Measurements from ENCODE around the gene SHROOM3. TPM values are rescaled to one million over a fixed set of nuclear protein-coding genes. Genes with fewer than 3 reads are reported as not detected.

Gene SHROOM3
- total and polyA plus RNA-seq, 2 donors (not counting 1 experiment from before 2014, with no cell fraction given) = 0.91 to 1.5 TPM

DNA sequence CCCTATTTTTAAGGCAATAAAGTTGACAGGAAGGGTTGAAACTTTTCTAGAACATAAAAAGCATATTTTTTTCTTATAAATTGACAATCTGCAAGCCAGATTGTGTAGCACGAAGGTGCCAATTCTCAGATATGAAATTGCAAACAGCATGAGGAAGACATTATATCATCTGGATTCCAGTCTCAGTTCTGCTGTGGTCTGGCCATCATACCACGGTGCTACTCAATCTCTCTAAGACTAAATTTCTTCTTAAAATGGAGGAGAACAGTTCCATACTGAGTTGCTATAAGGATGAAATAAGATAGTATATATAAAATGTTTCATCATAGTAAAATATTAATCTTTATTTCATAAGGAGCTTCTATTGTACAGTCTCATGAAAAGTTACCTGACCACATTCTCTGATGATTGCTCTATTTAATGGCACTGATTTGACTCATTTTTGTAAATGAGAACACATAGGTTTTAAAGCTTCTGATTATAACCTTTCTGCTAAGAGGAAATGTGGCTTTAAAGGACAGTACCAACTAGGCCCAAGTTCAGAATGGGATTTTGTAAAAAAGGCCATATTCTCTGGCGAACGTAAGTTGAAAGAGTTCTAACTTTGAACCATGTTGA is 127.9 kb downstream of the SHROOM3 start:
- Histone ChIP-seq H4K20me1 (ENCODE audit: control insufficient read depth, insufficient read depth, low read length, poor library complexity, severe bottlenecking) (no peaks in the 10 kb centered on the region), H3K9ac (ENCODE audit: low read length) (no peak overlapping the region), H3K9me3 (ENCODE audit: control extremely low read depth in 1 of 3, control insufficient read depth in 2 of 3, insufficient read depth in 1 of 3, low read length in 2 of 3) (no peaks in the 10 kb centered on the region), H3K4me3 (ENCODE audit: control extremely low read depth in 1 of 5, extremely low read depth in 1 of 5, insufficient read depth in 1 of 5, low read depth in 2 of 5, low read length in 4 of 5) (no peak overlapping the region), H3K36me3 (replicated peaks in 1 of 2; ENCODE audit: control extremely low read depth in 1 of 2, control insufficient read depth in 1 of 2, extremely low read depth in 1 of 2, insufficient read depth in 2 of 2, low read length in 1 of 2) (no peaks in the 10 kb centered on the region), H2AFZ (ENCODE audit: insufficient read depth, low read depth, low read length, poor library complexity, severe bottlenecking) (no peak overlapping the region), H3K4me2 (replicated peaks; ENCODE audit: low read depth, low read length, poor library complexity, severe bottlenecking) (no peak overlapping the region), H3K27ac (ENCODE audit: low read length in 2 of 2) (no peak overlapping the region), H3K27me3 (replicated peaks in 1 of 4; ENCODE audit: control extremely low read depth in 1 of 4, control insufficient read depth in 3 of 4, insufficient read depth in 4 of 4, low read length in 3 of 4) (no peaks in the 10 kb centered on the region), H3K4me1 (ENCODE audit: control insufficient read depth in 2 of 2, insufficient read depth in 2 of 2, low read length in 2 of 2) (no peaks in the 10 kb centered on the region), H3K79me2 (ENCODE audit: control insufficient read depth, insufficient read depth, low read length) (no peaks in the 10 kb centered on the region)
- H3K9me3 Mint-ChIP-seq (ENCODE audit: insufficient read depth) = no peaks in the 10 kb centered on the region
- DNase-seq = no peak
- peaks cover 4% of the 10 kb centered on the region for H3K27me3 Mint-ChIP-seq
- H3K27ac Mint-ChIP-seq = no peak overlapping the region
- H3K4me1 Mint-ChIP-seq = no peaks in the 10 kb centered on the region
- CTCF ChIA-PET = interaction anchor here (1.4 to 1.5 kb wide), 2 partner anchors 23 to 58 kb away, joined by 3 read pairs; no protein-coding TSS in a partner anchor
- POLR2A ChIA-PET = no interaction called here
- H3K4me3 Mint-ChIP-seq = no peak overlapping the region
- intact Hi-C loops (cut with micrococcal nuclease) = no loop called here
- TF ChIP-seq EZH2 (IDR thresholded peaks at IDR 0.05; ENCODE audit: borderline replicate concordance, insufficient read depth, low read depth, low read length, poor library complexity, severe bottlenecking) = no peak
- TF ChIP-seq, protein P1, sequence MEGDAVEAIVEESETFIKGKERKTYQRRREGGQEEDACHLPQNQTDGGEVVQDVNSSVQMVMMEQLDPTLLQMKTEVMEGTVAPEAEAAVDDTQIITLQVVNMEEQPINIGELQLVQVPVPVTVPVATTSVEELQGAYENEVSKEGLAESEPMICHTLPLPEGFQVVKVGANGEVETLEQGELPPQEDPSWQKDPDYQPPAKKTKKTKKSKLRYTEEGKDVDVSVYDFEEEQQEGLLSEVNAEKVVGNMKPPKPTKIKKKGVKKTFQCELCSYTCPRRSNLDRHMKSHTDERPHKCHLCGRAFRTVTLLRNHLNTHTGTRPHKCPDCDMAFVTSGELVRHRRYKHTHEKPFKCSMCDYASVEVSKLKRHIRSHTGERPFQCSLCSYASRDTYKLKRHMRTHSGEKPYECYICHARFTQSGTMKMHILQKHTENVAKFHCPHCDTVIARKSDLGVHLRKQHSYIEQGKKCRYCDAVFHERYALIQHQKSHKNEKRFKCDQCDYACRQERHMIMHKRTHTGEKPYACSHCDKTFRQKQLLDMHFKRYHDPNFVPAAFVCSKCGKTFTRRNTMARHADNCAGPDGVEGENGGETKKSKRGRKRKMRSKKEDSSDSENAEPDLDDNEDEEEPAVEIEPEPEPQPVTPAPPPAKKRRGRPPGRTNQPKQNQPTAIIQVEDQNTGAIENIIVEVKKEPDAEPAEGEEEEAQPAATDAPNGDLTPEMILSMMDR (IDR thresholded peaks at IDR 0.05) = no peak
- no peak for ATAC-seq (ENCODE audit: low read depth)
- WGBS (ENCODE audit: insufficient coverage) = 89% methylated on average over 3 of the region's 4 CpGs

DNA sequence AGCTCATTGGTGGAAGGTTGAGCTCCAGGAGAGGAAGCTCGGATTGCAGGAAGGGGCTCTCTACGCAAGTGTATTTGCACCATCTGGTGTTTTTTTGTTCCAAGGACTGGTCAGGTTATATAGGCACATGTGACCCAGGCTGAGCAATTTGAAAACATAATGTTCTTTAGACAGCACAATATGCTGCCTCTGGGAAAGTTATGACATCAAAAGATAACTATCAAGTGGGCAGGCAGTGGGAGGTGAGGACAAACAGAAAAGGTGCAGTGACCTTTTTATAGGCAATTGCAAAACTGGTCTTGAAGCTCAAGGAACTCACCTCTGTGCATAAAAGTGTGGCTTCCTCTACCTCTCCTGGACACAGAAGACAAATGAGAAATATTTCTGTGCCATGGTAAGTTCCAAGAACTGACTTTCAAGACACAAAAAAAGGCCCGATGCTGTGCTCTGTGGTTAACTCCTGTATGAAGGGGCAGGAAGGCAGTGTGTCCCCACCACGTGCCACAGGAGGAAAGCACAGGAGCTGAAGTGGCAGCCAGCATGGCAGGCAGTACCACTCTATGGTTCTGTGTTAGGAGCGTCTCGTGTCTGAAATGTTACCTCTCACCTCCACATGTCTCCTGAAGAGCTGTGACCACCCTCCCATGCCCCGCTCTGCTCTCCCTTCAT is 128.6 kb downstream of the SHROOM3 start:
- POLR2A ChIA-PET = no interaction called here
- intact Hi-C loops (cut with micrococcal nuclease) = no loop called here
- no peaks in the 10 kb centered on the region for H3K4me1 ChIP-seq (ENCODE audit: control insufficient read depth in 2 of 2, insufficient read depth in 2 of 2, low read length in 2 of 2)
- 67% methylated on average over 6 of the region's 7 CpGs for WGBS (ENCODE audit: insufficient coverage)
- H3K36me3 ChIP-seq (replicated peaks in 1 of 2; ENCODE audit: control extremely low read depth in 1 of 2, control insufficient read depth in 1 of 2, extremely low read depth in 1 of 2, insufficient read depth in 2 of 2, low read length in 1 of 2) = no peaks in the 10 kb centered on the region
- no peak overlapping the region for H3K9ac ChIP-seq (ENCODE audit: low read length)
- DNase-seq (no peak), ATAC-seq (ENCODE audit: low read depth) (no peak)
- no peaks in the 10 kb centered on the region for H3K79me2 ChIP-seq (ENCODE audit: control insufficient read depth, insufficient read depth, low read length)
- Mint-ChIP-seq H3K9me3 (ENCODE audit: insufficient read depth) (no peaks in the 10 kb centered on the region), H3K27ac (no peak overlapping the region), H3K27me3 (peaks cover 4% of the 10 kb centered on the region), H3K4me3 (no peak overlapping the region), H3K4me1 (no peaks in the 10 kb centered on the region)
- no peaks in the 10 kb centered on the region for H3K27me3 ChIP-seq (replicated peaks in 1 of 4; ENCODE audit: control extremely low read depth in 1 of 4, control insufficient read depth in 3 of 4, insufficient read depth in 4 of 4, low read length in 3 of 4)
- CTCF ChIA-PET = interaction anchor here (1.4 to 1.5 kb wide), 2 partner anchors 22 to 59 kb away, joined by 3 read pairs; no protein-coding TSS in a partner anchor
- TF ChIP-seq, protein P1 (IDR thresholded peaks at IDR 0.05) = no peak
- no peak for TF ChIP-seq EZH2 (IDR thresholded peaks at IDR 0.05; ENCODE audit: borderline replicate concordance, insufficient read depth, low read depth, low read length, poor library complexity, severe bottlenecking)
- H3K4me2 ChIP-seq (replicated peaks; ENCODE audit: low read depth, low read length, poor library complexity, severe bottlenecking) = no peak overlapping the region
- H3K27ac ChIP-seq (ENCODE audit: low read length in 2 of 2) = no peak overlapping the region
- no peaks in the 10 kb centered on the region for H3K9me3 ChIP-seq (ENCODE audit: control extremely low read depth in 1 of 3, control insufficient read depth in 2 of 3, insufficient read depth in 1 of 3, low read length in 2 of 3)
- H2AFZ ChIP-seq (ENCODE audit: insufficient read depth, low read depth, low read length, poor library complexity, severe bottlenecking) = no peak overlapping the region
- no peak overlapping the region for H3K4me3 ChIP-seq (ENCODE audit: control extremely low read depth in 1 of 5, extremely low read depth in 1 of 5, insufficient read depth in 1 of 5, low read depth in 2 of 5, low read length in 4 of 5)
- no peaks in the 10 kb centered on the region for H4K20me1 ChIP-seq (ENCODE audit: control insufficient read depth, insufficient read depth, low read length, poor library complexity, severe bottlenecking)
